SK-N-SH (cell line): ENCODE measurements around the gene EHMT2. TPM values are rescaled to one million over a fixed set of nuclear protein-coding genes. Genes with fewer than 3 reads are reported as not detected.

ENCODE experiments used
- CTCF ChIA-PET: fragments of 300-600, 350-600 bp; formaldehyde crosslinking; extraction: SDS; loops from one replicate; lab custom pipeline; 2021; lab: Yijun Ruan, JAX
- POLR2A ChIA-PET: fragments of 350-600 bp; sonication (Branson Sonifier 250); formaldehyde crosslinking; extraction: SDS; loops from one replicate; lab custom pipeline; 2020; ENCODE audit warnings: antibody characterized with exemption, inconsistent platforms; lab: Yijun Ruan, JAX
- DNase-seq: peaks from one replicate; pipeline ENCODE4 v3.0.0; 2012
- H2AFZ ChIP-seq: fragments of 200-600 bp; sonication (generic); 2 replicates; pipeline ENCODE4 v1.8.1; 2016; ENCODE audit warnings: antibody characterized with exemption, mild to moderate bottlenecking, low read depth
- H3F3A ChIP-seq: fragments of 200-600 bp; sonication (generic); replicated peaks from 2 replicates; pipeline ENCODE3; 2016; ENCODE audit warnings: antibody characterized with exemption, mild to moderate bottlenecking; ENCODE audit not compliant: insufficient read depth
- H3K27ac ChIP-seq, 2 experiments: fragments of 200-500 bp in 1 of 2; fragments of 200-600 bp in 1 of 2; sonication (Bioruptor generic) in 1 of 2; sonication (generic), shearing (Covaris generic) in 1 of 2; 2 replicates each; pipeline versions ENCODE4 v1.5.1 to v1.6.1; 2014 to 2016; ENCODE audit warnings: low read depth in 2 of 2, inconsistent platforms in 1 of 2, low read length in 1 of 2, mild to moderate bottlenecking in 1 of 2, mixed read lengths in 1 of 2
- H3K27me3 ChIP-seq: fragments of 200-600 bp; sonication (generic), shearing (Covaris generic); 2 replicates; pipeline ENCODE4 v1.6.1; 2016; ENCODE audit warnings: mixed run types; ENCODE audit not compliant: insufficient read depth
- H3K36me3 ChIP-seq, 2 experiments: fragments of 200-500 bp in 1 of 2; fragments of 200-600 bp in 1 of 2; sonication (Bioruptor generic) in 1 of 2; sonication (generic) in 1 of 2; replicated peaks in 1 of 2; 2 replicates each; pipeline versions ENCODE3 to v1.5.1; 2014 to 2016; ENCODE audit warnings: low read length in 1 of 2, mild to moderate bottlenecking in 1 of 2; ENCODE audit not compliant: insufficient read depth in 2 of 2, control insufficient read depth in 1 of 2
- H3K4me1 ChIP-seq, 2 experiments: fragments of 200-500 bp in 1 of 2; fragments of 200-600 bp in 1 of 2; sonication (Bioruptor generic) in 1 of 2; sonication (generic), shearing (Covaris generic) in 1 of 2; 2 replicates each; pipeline versions ENCODE4 v1.5.1 to v1.6.1; 2014 to 2016; ENCODE audit warnings: low read depth in 1 of 2, low read length in 1 of 2, mixed run types in 1 of 2; ENCODE audit not compliant: insufficient read depth in 2 of 2, control insufficient read depth in 1 of 2
- H3K4me2 ChIP-seq: fragments of 200-600 bp; sonication (generic), shearing (Covaris generic); 2 replicates; pipeline ENCODE4 v1.6.1; 2017; ENCODE audit warnings: mixed run types
- H3K4me3 ChIP-seq, 2 experiments: fragments of 200-500 bp in 1 of 2; fragments of 200-600 bp in 1 of 2; sonication (Bioruptor generic) in 1 of 2; sonication (generic), shearing (Covaris generic) in 1 of 2; 2 replicates each; pipeline versions ENCODE4 v1.5.1 to v1.8.1; 2014 to 2016; ENCODE audit warnings: low read depth in 2 of 2, inconsistent platforms in 1 of 2, low read length in 1 of 2, mild to moderate bottlenecking in 1 of 2, mixed read lengths in 1 of 2, moderate library complexity in 1 of 2
- H3K79me2 ChIP-seq: fragments of 200-600 bp; sonication (generic); 2 replicates; pipeline ENCODE4 v1.8.1; 2017; ENCODE audit warnings: mild to moderate bottlenecking; ENCODE audit not compliant: insufficient read depth
- H3K9ac ChIP-seq: fragments of 200-600 bp; sonication (generic); 2 replicates; pipeline ENCODE4 v1.6.1; 2017; ENCODE audit warnings: mixed run types
- H3K9me2 ChIP-seq: fragments of 200-600 bp; sonication (generic); 2 replicates; pipeline ENCODE4 v1.6.1; 2017; ENCODE audit warnings: mixed run types
- H3K9me3 ChIP-seq: fragments of 200-600 bp; sonication (generic); 2 replicates; pipeline ENCODE4 v1.6.1; 2017; ENCODE audit warnings: mixed run types, mild to moderate bottlenecking, moderate library complexity
- H4K20me1 ChIP-seq: fragments of 200-600 bp; sonication (generic); 2 replicates; pipeline ENCODE4 v1.6.1; 2017; ENCODE audit warnings: mild to moderate bottlenecking, mixed run types; ENCODE audit not compliant: insufficient read depth
- ELF1 ChIP-seq: IDR thresholded peaks from 2 replicates; pipeline ENCODE4 v1.4.0; 2012
- EP300 ChIP-seq, 2 experiments: IDR thresholded peaks; 2 replicates each; pipeline versions ENCODE4 v1.4.0 to v1.6.1; 2012; ENCODE audit warnings: borderline replicate concordance in 1 of 2, low read depth in 1 of 2, low read length in 1 of 2
- FOSL2 ChIP-seq: IDR thresholded peaks from 2 replicates; pipeline ENCODE4 v1.4.0; 2012; ENCODE audit warnings: low read depth, mild to moderate bottlenecking, moderate library complexity, borderline replicate concordance
- NFIC ChIP-seq: IDR thresholded peaks from 2 replicates; pipeline ENCODE4 v1.4.0; 2012; ENCODE audit warnings: borderline replicate concordance
- NRF1 ChIP-seq: IDR thresholded peaks from 2 replicates; pipeline ENCODE4 v1.6.1; 2012; ENCODE audit warnings: low read depth, mild to moderate bottlenecking, low read length
- PBX3 ChIP-seq: IDR thresholded peaks from 2 replicates; pipeline ENCODE4; 2012
- REST ChIP-seq: IDR thresholded peaks from 2 replicates; pipeline ENCODE4 v1.6.1; 2012; ENCODE audit warnings: mild to moderate bottlenecking, low read depth, low read length, moderate library complexity
- RFX5 ChIP-seq: IDR thresholded peaks from 2 replicates; pipeline ENCODE4 v1.6.1; 2012; ENCODE audit warnings: mild to moderate bottlenecking, improper control_type of control experiment, low read length
- SMC3 ChIP-seq: IDR thresholded peaks from 2 replicates; pipeline ENCODE4 v1.6.1; 2012; ENCODE audit warnings: low read depth, low read length, improper control_type of control experiment
- TCF12 ChIP-seq: IDR thresholded peaks from 2 replicates; pipeline ENCODE4 v1.4.0; 2012
- YY1 ChIP-seq: IDR thresholded peaks from 2 replicates; pipeline ENCODE4 v1.4.0; 2012; ENCODE audit warnings: low read depth, mild to moderate bottlenecking
- ZBTB33 ChIP-seq: IDR thresholded peaks from 2 replicates; pipeline ENCODE4 v1.4.0; 2012; ENCODE audit warnings: low read depth, borderline replicate concordance
- WGBS: methylation state at CpG from one replicate; pipeline ENCODE4 v1.1.6; 2017; ENCODE audit warnings: low lambda C conversion rate; 5-methylcytosine and 5-hydroxymethylcytosine counted together
- polyA plus RNA-seq, 3 experiments: library from polyadenylated mRNA; depleted of rRNA; stranded (reverse); fragments of >200 nt; gene quantifications; 2 replicates each; pipeline ENCODE4 v1.2.3, GENCODE V29; 2012

Gene EHMT2
- polyA plus RNA-seq, 1 of the 3 experiments (the other 2 are of a cell fraction), result 72.0 TPM

- no peak for DNase-seq
- ChIA-PET CTCF (no interaction called here), POLR2A (no interaction called here)
- Histone ChIP-seq H4K20me1 (no peaks in the 10 kb centered on the region), H3K79me2 (no peaks in the 10 kb centered on the region), H3K9me2 (no peaks in the 10 kb centered on the region), H3K9me3 (no peaks in the 10 kb centered on the region), H3F3A (peaks cover 15% of the 10 kb centered on the region), H3K9ac (peak within 1 kb of the TSS; percentile 52), H3K27ac (peak within 1 kb of the TSS; percentile 80 to 92), H3K4me2 (peak within 1 kb of the TSS; percentile 78), H3K4me1 (peaks cover 9 to 14% of the 10 kb centered on the region in 2 experiments; a peak in 1 of 4 replicates), H3K27me3 (no peaks in the 10 kb centered on the region), H2AFZ (peak within 1 kb of the TSS; percentile 89), H3K36me3 (peaks cover 0 to under 1% of the 10 kb centered on the region in 2 experiments), H3K4me3 (peak within 1 kb of the TSS; percentile 36 to 49; a peak in 3 of 4 replicates)
- 13% methylated on average over 9 of the region's 11 CpGs for WGBS
- TF ChIP-seq SMC3, result no peak
- TF ChIP-seq TCF12, result peak; percentile 20; the same call in 1 of the 2 replicates
- TF ChIP-seq NRF1, result no peak
- no peak for TF ChIP-seq RFX5
- no peak for TF ChIP-seq EP300 (IDR thresholded peaks at IDR 0.05; ENCODE audit: borderline replicate concordance in 1 of 2, low read depth in 1 of 2, low read length in 1 of 2)
- TF ChIP-seq ZBTB33, result no peak
- peak; percentile 56; the same call in 1 of the 2 replicates for TF ChIP-seq FOSL2
- peak; percentile 94 for TF ChIP-seq PBX3
- TF ChIP-seq REST, result no peak
- no peak for TF ChIP-seq ELF1
- no peak for TF ChIP-seq YY1
- peak; percentile 46; the same call in 1 of the 2 replicates for TF ChIP-seq NFIC
Observed at GRCh38 chr6:31945507-31946369, 48.2 kb upstream of the EHMT2 start, which contains the start of gene CFB. Gene CFB (plus strand): TSS chr6:31946095. CDS start chr6:31946222, 127 bp downstream.
